ELR (cell line): ENCODE data around the gene SLC22A4.

ENCODE experiments used
- DNase-seq: peaks from one replicate; pipeline ENCODE4 v3.0.0-alpha.2; 2015; ENCODE audit warnings: low read depth

SLC22A4 gene

DNA sequence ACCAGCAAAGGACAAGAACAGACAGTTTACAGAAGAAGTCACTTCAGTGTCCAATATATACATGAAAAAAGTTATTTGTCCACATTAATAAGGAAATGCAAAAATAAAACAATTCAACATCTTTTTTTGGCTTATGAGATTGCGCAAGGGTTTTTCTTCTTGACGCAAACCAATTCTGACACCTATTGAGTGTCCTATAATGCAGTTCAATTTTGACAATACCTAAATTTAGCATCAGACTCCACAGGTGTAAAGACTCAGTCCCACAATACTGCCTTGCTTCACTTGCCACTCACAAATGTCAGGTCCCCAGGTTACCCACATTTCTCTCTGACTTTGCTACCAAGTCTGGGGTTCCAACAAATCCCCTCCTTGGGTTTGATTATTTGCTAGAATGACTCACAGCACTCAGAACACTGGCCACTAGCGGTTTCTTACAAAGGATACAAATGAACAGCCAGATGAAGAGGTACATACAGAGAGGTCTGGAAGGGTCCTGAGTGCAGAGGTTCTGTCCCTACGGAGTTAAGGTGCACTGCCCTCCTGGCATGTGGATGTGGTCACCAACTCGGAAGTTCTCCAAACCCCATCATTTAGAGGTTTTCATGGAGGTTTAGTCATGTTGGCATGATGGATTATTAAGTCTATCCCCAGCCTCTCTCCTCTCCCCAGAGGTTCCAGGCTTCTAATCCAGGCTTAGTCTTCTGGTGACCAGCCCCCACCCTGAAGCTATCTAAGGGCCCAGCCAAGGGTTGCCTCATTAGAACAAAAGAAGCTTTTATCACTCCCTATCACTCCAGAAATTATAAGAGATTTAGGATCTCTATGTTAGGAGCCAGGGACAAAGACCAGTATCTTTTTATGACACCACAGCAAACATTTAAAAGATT is 48.3 kb downstream of the SLC22A4 start:
- no peak for DNase-seq

DNA sequence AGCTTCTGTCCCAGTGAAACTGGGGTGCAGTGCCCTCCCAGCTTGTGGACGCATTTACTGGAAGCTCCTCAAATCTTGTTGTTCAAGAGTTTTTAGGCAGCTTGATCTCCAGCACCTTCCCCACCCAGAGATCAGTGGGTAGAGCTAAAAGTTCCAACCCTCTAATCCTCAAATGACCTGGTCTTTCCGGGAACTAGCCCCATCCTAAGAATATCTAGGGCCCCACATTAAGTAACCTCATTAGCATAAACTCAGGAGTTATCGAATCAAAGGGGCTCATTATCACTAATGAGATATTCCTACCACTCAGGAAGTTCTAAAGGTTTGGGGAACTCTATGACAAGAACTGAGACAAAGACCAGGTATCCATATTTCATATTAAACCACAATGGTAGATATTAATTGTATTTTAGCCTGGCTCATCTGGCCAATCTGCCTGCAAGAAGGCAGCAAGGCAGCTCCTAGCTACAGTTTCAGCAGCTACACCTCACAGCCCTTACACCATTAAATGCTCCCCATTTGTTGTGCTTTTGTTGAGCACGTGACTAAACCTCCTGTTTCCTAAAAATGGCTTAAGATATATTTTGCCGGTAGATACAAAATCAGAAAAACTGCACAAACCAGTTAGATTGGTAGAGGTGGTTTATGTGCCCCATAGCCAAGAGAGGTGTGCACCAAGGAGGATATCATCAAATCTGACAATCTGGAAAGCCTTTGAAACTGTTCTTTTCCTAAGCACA is 50.8 kb downstream of the SLC22A4 start:
- DNase-seq = no peak

DNA sequence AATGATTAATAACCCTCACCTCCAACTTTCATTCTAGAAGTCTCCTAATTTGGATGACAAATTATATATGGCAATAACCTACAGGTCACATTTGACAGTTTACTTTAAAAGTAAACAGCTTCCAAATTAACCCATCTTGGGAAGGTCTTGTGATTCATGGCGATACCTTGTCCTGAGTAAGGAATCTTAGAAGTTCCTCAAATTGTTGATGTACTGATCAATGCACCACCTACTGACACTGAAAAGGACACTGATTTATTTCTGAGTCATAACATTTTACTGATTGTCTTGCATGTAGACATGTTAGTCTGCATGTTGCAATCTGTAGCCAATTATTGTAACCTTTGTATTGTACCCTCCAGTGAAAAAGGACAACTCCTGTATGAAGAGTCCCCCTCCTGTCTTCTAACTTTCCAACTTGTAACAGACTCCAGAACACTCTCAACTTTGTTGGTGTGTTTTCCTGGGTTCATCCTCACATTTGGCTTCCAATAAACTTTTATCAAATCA is 59.3 kb downstream of the SLC22A4 start:
- DNase-seq = peak; percentile 15

DNA sequence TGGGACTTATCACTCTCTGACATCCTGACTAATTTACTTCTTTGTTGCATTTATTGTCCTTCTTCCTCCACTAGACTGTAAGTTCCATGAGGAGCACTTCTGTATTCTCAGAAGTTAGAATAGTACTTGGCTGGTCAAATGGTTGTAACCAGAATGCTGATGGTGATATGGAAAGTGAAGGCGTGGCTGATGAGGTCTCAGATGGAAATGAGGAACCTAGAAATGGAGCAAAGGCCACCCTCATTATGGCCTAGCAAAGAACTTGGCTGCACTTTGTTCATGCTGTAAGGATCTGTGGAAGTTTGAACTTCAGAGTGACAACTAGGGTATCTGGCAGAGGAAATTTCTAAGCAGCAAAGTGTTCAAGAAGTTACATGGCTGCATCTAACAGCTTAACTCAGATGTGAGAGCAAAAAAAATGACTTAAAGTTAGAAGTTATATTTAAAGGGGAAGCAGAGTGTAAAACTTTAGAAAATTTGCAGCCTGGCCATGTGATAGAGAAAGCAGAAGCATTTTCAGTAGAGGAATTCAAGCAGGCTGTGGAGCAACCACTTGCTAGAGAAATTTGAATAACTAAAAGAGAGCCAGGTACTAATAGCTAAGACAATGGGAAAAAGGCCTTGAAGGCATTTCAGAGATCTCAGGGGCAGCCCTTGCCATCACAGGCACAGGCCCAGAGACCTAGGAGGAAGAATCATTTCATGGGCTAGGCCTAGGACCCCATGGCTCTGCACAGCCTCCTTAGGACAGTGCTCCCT is 60.4 kb downstream of the SLC22A4 start:
- DNase-seq = no peak

DNA sequence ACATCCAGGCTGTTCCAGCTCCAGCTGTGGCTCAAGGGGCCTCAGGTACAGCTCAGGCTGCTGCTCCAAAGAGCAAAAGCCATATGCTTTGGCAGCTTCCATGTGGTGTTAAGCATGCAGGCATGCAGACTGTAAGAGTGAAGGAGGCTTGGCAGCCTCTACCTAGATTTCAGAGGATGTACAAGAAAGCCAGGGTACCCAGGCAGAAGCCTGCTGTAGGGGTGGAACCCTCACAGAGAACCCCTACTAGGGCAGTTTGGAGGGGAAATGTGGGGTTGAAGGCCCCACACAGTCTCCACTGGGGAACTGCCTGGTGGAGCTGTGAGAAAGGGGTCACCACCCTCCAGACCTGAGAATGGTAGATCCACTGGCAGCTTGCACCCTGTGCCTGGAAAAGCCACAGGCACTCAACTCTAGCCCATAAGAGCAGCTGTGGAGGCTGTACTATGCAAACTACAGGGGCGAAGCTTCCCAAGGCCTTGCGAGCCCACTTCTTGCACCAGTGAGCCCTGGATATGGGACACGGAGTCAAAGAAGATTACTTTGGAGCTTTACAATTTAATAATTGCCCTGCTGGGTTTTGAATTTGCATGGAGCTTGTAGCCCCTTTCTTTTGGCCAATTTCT is 61.1 kb downstream of the SLC22A4 start:
- no peak for DNase-seq

DNA sequence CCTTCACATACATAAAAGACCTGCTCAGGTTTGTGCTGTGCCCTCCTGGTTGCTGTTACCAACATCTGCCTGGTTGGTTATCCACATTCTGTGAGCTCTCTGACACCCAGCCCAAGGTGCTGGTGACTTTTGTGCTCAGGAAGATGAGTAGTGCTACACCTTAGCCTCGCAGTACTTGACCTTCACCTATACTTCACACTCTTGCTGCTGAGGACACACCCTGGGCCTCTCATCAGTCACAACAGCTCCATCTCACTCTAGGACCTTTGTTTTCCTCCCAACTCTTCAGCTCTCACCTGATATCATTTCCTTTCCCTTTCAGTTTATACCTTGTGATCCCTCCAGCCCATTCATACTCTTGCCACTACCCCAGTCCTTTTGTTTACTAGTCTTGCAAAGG is 64.6 kb downstream of the SLC22A4 start:
- DNase-seq = no peak

DNA sequence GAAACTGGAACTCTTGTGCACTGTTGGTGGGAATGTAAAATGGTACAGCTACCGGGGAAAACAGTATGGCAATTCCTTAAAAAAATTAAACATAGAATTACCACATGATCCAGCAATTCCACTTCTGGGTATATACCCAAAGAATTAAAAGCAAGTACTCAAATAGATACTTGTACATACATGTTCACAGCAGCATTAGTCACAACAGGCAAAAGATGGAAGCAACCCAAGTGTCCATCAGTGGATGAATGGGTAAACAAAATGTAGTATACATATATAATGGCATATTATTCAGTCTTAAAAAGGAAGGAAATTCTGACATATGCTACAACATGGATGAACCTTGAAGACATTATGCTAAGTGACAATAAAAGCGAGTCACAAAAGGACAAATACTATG is 67.9 kb downstream of the SLC22A4 start:
- DNase-seq = no peak

DNA sequence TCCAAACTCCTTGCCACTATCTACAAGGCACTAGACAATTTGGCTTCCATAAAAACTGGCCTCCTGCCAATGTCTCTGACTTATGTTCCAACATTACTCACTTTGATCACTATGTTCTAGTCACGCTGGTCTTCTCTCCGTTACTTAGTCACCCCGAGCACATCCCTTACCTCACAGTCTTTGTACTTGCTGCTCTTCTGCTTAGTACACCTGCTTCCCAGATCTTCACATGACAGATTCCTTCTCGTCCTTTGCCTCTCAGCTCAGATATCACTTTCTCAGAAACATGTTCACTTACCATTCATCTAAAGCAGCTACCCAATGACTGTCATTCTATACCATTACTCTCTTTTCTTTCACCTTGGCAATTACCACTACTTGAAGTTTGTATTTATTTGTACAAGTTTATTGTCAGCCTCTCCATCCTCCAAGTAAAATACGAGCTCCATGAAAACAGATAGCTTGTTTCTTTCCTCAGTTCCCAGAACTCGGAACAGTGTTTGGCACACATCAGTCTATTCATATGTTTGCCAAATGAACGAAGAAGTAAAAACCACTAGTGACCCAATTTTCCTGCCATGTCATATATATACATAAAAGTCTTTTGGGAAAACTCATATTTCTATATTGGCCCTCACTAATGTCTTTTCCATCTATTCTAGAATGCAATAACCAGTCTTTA is 69.4 kb downstream of the SLC22A4 start:
- DNase-seq = peak; percentile 99

DNA sequence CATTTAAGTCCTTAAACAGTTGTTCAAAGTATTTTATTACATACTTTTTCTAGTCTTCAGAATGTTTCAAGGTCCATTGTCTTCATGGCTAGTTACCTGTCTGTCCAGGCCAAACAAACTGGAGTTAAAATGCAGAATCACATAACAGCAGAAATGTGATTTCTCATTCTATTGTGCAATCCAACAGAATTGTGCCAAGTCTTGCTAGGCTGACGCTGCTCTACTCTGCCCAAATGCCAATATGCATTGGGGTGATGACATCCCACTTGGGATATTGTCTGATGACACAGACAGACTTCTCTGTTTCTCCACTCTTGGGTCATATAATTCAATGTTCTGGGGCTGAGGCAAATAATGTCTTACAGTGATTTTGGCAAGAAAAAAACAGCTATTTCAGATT is 70.1 kb downstream of the SLC22A4 start:
- peak; percentile 76 for DNase-seq

DNA sequence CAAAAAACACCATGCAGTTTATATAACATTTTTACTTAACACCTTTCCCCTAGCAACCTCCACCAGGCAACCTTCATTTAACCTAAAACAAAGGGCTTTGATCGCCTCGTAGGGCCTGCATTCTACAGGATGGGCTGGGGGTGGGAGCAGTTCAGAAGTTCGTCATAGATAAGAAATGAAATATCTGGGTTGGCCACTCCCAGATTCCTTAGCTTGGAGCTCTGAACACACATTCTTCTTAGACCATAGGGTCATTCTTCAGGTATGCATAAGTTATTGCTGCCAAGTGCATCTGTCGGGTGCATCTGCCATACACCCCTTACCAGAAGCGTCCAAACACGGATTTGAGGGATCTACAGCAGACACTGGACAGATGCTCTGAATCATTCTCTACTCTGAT is 71.0 kb downstream of the SLC22A4 start:
- DNase-seq = peak; percentile 88

DNA sequence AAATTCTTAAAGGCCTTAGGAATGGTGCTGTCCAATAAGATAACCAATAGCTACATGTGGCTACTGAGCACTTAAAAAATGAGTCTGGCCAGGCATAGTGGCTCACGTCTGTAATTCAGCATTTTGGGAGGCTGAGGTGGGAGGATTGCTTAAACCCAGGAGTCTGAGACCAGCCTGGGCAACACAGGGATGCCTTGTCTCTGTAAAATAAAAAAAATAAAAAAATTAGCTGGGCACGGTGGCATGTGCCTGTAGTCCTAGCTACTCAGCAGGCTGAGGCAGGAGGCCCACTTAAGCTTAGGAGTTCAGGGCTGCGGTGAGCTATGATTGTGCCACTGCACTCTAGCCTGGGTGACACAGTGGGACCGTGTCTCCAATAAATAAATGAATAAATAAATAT is 74.0 kb downstream of the SLC22A4 start:
- no peak for DNase-seq

DNA sequence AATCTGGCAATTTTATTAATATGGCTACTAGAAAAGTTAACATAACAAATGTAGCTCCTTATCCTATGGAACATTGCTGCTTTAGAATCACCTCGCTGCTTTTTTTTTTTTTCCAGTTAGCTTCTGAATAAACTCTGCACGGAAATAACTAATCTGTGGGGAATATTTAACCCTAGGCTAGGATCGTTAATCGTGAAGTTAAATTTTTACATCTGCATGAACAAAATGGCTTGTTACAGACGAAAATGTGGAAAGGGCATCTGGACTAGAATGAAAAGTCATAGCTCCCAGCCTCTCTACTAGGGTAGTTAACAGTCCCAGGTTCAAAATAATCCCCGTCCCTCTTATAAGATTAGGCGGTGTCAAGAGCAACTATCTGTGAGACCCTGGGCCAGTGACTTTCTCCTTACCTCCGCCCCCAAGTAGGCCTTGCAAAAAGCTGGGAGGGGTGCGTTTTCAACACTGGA is 74.8 kb downstream of the SLC22A4 start:
- DNase-seq = no peak

DNA sequence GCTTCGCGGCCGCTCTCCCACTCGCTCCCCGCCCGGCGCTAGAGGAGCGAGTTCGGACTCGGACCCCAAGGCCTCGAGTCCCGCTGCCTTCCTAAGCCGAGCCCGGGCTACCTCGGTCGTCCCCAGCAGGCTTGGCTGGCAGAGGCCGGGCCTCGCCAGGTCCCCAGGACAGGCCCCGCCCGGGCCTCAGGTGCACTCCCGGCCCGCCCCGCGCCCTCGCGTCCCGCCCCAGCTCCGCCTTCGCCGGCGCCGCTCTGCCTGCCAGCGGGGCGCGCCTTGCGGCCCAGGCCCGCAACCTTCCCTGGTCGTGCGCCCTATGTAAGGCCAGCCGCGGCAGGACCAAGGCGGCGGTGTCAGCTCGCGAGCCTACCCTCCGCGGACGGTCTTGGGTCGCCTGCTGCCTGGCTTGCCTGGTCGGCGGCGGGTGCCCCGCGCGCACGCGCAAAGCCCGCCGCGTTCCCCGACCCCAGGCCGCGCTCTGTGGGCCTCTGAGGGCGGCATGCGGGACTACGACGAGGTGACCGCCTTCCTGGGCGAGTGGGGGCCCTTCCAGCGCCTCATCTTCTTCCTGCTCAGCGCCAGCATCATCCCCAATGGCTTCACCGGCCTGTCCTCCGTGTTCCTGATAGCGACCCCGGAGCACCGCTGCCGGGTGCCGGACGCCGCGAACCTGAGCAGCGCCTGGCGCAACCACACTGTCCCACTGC is 75.4 kb downstream of the SLC22A4 start, which contains the start of gene SLC22A5:
Gene SLC22A5 (plus strand): TSS at position 237 of the 707 bp plus-strand sequence. CDS start 263 bp downstream, at position 500.
- peak; percentile 69 for DNase-seq

DNA sequence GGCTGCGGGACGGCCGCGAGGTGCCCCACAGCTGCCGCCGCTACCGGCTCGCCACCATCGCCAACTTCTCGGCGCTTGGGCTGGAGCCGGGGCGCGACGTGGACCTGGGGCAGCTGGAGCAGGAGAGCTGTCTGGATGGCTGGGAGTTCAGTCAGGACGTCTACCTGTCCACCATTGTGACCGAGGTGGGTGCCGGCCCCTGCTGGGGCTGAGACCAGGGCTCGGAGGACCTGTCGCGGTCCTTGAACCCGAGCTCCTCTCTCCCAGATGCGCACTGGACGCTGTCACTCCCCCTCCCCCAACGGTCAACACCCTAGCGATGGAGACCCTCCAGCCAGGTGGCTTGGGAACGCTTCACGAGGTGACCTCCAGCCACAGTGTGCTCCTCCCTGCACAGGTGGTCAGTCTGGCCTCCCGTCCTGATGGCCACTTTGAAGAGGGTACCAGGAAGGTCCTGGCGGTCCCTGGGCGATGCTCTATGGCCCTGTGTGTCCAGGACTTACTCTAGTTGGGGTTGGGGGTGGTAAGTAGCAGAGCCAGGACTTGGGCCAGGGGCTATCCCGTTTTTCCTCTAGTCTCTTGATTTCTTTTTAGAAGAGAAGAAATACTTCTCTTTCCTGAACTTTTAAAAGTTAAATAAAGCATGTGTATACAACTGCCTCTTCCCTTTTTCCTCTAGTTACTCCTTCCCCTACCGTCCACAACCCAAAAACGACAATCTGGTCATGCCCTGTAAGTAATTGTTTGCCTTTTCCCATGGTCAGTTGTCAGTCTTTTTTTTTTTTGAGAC is 76.2 kb downstream of the SLC22A4 start:
- no peak for DNase-seq

DNA sequence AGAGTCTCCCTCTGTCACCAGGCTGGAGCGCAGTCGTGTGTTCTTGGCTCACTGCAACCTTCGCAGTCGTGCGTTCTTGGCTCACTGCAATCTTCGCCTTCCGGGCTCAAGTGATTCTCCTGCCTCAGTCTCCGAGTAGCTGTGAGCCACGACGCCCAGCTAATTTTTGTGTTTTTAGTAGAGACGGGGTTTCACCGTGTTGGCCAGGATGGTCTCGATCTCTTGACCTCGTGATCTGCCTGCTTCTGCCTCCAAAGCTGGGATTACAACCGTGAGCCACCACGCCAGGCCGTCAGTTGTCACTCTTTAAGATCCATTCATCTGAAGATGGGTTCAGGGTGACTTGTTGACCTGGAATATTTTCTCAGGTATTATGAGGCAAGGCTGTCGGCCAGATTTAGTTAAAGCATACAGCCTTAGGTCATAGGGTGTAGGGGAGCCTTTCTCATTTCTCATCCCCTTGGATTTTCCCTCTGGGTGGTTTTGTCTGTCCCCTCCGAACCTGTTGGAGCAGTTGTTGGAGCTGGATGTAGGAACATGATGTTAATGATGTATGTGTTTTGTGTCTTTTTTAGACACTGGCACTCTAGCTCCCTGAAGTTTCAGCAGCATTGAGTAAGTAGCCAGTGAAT is 76.9 kb downstream of the SLC22A4 start:
- DNase-seq = no peak

DNA sequence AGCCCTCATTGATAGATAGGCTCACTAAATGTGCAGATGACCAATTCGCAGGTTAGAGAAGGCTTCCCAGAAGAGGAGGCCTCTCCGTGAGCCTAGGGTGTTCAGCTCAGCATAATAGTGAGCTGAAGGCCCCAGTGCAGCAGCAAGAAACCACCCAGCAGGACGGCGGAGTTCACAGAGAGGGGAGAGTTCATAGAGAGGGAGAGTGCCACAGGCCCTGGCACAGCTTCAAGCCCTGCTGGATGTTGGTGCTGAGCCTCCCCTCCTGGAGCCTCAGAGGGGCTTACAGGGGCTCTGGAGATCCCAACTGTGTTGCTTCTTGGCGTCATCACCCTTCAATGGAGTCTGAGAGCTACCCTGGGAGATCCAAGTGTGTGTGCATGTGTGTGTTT is 77.4 kb downstream of the SLC22A4 start:
- no peak for DNase-seq

DNA sequence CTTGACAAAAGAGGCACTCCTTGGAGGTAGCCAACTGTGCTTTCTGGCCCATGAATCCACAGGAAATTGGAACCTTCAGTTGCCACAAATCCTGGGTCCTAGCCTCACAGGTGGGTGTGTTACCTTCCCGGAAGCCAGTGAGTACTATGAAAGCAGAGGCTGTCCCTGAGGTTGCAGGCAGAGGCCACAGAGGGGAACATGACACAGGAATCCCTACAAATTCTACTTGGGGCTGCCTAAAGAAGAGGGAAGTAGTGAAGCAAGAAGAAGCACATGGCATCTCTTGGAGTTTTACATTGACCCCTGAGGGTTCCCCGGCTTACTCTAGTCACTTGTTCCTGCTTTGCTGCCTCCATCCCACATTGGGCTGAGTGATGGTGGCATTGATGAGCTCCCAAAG is 77.9 kb downstream of the SLC22A4 start:
- DNase-seq = no peak

DNA sequence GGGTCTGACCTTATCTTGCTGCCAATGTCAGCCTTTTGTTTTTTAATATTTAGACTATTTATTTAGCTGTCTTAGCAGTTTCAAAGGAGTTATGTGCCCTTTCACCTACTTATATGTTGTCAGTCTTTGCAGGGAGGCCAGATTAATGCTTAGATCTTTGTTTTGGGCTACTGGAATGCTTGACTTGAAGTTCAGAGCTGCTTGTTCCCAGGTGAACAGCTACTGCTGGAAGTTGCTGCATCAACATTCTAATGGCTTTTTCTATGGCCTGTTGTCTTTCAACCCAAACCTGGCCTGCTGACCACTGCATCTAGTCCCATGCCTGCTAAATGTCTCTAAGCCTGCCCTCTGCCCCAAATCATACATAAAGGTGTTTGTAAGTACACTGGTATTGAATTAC is 78.3 kb downstream of the SLC22A4 start:
- no peak for DNase-seq

DNA sequence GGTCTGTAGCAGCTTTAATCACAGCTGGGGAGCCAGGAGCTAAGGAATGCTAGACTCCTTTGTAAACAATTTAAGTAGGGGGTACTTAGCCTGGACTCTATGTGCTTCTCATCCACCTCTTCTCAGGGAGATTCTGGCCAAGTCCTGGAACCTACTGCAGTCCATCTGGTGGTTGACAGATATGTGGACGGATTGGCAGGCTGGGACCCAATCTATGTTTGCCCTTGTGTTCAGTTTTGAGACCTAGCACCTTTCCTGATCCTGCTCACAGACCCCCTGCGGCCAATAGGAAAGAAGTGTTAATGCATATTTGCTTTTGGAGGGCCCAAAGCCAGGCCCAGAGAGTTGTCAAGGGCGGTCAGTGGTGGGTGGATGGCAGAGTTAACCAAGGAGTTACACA is 81.8 kb downstream of the SLC22A4 start:
- no peak for DNase-seq
